ENCODE results near the gene CCL13.

CCL13 gene

GRCh38 chr17:34339138-34339770, 17.0 kb upstream of the CCL13 start (continued):
- TF ChIP-seq PRDM2 (tag by site-specific recombination; IDR thresholded peaks at IDR 0.05; ENCODE audit: borderline replicate concordance): no peak
- no peak for TF ChIP-seq ATF2 (tag by site-specific recombination; IDR thresholded peaks at IDR 0.05; ENCODE audit: low read depth)

- CTCF ChIA-PET: interaction anchor here (4.6 kb wide), 1 partner anchor 19 kb away, joined by 34 read pairs; no protein-coding TSS in a partner anchor
- no peak for TF ChIP-seq ZNF791 (tag by site-specific recombination; IDR thresholded peaks at IDR 0.05)
- no peak for TF ChIP-seq KLF1 (tag by site-specific recombination; IDR thresholded peaks at IDR 0.05)
- 0 out of 2 replicates have a peak, but pooled peaks have one; percentile 61 for TF ChIP-seq ZNF10 (tag by site-specific recombination; IDR thresholded peaks at IDR 0.05)
- no peak for TF ChIP-seq ZNF26 (tag by site-specific recombination; IDR thresholded peaks at IDR 0.05)
- no peaks in the 10 kb centered on the region for H3K36me3 ChIP-seq (ENCODE audit: control insufficient read depth in 2 of 2, insufficient read depth in 1 of 2, low read length in 2 of 2)
- POLR2A ChIA-PET: no interaction called here
- no peaks in the 10 kb centered on the region for H3K4me1 ChIP-seq (ENCODE audit: control insufficient read depth, insufficient read depth, low read length)
- no peak overlapping the region for H3K27ac ChIP-seq (ENCODE audit: extremely low read depth, low read depth, low read length)
- no peaks in the 10 kb centered on the region for H3K9me3 ChIP-seq (ENCODE audit: control insufficient read depth, insufficient read depth, low read depth, low read length)
- no peak overlapping the region for H3K4me3 ChIP-seq (ENCODE audit: low read depth, low read length)
Measured at GRCh38 chr17:34341916-34342315, 14.4 kb upstream of the CCL13 start.

GRCh38 chr17:34347063-34347462, 9.2 kb upstream of the CCL13 start:
- no peaks in the 10 kb centered on the region for H3K4me1 ChIP-seq (ENCODE audit: control insufficient read depth, insufficient read depth, low read length)
- CTCF ChIA-PET: interaction anchor here (5.1 kb wide), 1 partner anchor 14 kb away, joined by 40 read pairs; the partner anchor contains the start of gene CCL1
- POLR2A ChIA-PET: no interaction called here
- H3K27ac ChIP-seq (ENCODE audit: extremely low read depth, low read depth, low read length): no peak overlapping the region
- no peaks in the 10 kb centered on the region for H3K36me3 ChIP-seq (ENCODE audit: control insufficient read depth in 2 of 2, insufficient read depth in 1 of 2, low read length in 2 of 2)
- TF ChIP-seq PRDM10 (tag by site-specific recombination; IDR thresholded peaks at IDR 0.05): peak; percentile 85
- TF ChIP-seq ZNF792 (tag by site-specific recombination; IDR thresholded peaks at IDR 0.05): no peak
- no peaks in the 10 kb centered on the region for H3K9me3 ChIP-seq (ENCODE audit: control insufficient read depth, insufficient read depth, low read depth, low read length)
- H3K4me3 ChIP-seq (ENCODE audit: low read depth, low read length): no peak overlapping the region

Data from HEK293 (cell line).